HG03108 (cell line): ENCODE measurements around the gene OLR1.
"Not testable (repeated sequence)": the region's sequence is repeated elsewhere in the genome, so short reads cannot be mapped to it uniquely, and the experiment has no call there.

Source experiments
- ATAC-seq: cut with Tn5 transposase; IDR thresholded peaks from one replicate; pipeline ENCODE4 v1.9.1; 2021; ENCODE audit warnings: moderate library complexity; ENCODE audit not compliant: unreplicated experiment

OLR1 gene

DNA sequence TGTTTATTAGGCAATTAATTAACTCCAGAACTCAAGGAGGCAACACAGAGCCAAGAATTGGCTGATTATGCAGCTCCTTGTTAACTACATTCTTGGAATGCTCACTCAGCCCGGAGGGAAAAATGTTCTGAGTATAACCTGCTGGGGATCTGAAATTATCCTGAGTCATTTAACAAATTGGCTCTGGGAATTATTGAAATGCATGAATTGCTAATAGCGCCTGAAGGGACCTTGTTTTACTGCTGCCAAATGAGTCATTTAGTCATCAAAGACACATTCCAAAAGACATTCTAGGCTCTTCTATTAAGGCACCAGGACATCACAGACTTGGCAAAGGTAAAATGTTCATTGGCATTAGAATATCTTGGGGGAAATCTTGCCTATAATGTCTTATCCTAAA is 19.9 kb upstream of the OLR1 start:
- no peak for ATAC-seq

DNA sequence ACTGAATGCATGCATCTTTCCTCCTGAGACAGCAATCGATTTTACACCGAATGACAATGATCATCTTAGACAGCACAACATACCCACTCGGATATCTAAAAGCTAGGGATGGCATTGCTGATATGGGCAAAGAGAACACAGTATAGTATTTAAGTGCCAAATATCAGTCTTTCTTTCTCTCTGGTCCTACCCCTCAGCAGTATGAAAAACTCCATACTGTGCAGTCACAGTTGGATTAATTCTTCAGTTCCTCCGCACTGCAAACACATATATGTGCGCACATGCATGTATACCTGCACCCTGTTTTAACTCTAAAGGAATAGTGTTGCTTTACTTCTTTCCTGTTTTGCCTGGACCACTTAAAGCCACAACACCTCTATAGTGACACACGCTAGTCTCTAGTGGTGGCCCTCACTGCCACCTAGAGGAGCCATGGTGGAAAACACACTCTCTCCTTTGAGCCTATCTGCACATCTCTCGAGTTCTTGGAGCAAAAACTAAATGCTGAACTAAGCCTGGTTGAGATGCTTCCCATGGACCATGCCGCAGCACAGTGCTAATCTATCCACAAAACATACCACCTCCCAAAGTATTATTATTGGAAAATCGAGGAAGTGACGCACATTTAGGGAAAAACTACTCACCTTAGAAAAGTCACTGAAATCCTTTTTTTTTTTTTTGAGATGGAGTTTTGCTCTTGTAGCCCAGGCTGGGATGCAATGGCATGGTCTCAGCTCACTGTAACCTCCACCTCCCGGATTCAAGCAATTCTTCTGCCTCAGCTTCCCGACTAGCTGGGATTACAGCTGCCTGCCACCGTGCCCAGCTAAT is 18.8 kb upstream of the OLR1 start:
- no peak for ATAC-seq

DNA sequence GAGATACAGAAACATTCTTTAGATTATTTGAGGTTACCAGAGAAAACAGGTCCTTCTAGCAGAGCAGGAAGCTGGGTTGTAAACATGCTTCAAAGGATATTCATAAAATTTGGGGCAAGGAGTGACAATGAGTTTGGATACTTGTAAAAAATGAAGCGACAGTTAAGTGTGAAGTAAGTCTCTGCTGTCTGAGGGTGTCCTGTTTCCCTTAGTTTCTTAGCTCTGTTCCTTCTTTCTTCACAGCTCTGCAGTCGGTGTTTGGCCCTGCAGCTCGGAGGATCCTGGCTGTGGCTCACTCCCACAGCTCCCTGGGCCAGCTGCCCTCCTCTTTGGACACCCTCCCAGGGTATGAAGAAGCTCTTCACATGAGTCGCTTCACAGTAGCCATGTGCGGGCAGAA is 17.7 kb upstream of the OLR1 start:
- no peak for ATAC-seq

DNA sequence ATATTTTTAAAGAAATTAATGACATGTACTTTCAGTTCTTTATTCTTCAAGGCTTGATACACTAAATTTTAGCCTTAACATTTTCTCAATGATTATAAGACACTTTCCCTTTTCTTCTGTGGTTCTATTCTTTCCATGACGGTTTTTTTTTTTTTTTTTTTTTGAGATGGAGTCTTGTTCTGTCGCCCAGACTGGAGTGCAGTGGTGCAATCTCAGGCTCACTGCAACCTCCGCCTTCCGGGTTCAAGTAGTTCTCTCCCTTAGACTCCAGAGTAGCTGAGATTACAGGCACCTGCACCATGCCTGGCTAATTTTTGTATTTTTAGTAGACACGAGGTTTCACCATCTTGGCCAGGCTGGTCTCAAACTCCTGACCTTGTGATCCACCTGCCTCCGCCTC is 15.0 kb upstream of the OLR1 start:
- not testable (repeated sequence) for ATAC-seq

DNA sequence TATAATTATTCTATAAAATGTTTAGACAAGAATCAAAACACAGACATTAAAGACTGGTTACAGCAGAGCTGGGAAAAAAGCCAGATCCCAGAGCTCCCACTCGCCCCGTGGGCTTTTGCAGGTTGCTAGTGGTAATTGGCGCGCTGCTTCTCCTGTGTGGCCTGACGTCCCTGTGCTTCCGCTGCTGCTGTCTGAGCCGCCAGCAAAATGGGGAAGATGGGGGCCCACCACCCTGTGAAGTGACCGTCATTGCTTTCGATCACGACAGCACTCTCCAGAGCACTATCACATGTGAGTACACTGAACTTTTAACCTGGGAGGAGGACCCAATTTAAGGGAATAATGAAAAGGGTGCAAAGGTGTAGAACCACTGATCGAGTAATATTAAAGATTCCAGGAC is 14.4 kb upstream of the OLR1 start:
- no peak for ATAC-seq

DNA sequence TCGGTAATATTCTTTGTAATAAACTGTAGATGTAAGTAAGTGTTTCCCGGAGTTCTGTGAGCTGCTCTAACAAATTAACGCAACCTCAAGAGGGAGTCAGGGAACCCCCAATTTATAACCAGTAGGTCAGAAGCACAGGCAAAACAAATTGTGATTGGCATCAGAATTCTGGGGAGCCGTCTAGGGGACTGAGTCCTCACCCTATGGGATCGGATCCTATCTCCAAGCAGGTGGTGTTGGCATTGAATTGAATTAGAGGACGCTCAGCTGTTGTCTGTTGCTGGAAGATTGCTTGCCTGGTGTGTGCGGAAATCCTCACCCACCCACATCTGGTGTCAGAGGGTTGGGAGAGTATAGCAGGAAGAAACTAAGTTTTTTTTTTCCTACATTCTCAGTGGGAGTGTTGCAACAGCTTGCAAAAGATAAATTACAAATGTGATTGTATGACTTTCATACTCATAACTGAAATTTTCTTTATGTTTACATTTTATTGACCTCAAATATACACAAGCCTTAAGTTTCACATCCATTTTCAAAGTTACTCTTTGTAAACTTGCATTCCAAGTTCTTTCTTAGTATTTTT is 12.4 kb upstream of the OLR1 start:
- ATAC-seq: no peak

DNA sequence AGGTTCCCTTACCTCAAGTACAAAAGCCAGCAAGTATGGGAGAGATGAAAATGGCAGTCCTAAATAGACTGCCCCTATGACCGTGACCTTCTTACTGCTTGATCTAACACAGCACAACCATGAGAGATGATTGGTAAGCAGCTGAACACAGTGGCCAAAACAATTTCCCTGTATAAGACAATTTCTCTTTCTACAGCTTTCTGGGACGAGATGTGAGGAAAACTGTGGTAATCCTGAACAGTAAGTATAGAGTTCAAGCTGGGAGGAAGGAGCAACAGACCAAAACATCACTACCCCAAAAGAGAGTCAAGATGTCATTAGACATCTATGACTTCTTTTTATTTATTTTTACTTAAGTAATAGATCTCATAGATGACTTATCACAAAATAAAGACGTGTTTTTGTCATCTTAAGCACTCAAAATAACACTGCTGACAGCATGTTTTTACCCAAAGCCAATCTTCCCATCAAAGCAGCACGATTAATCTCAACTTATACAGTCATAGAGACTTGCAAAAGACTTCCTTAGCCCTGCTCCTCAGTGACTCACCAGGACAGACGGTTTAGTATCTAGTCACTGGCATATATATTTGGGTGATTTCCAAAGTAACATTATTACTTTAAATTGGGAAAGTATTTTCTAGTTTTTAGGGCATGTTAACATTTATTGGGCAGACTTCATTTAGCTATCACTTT is 10.6 kb upstream of the OLR1 start:
- no peak for ATAC-seq

DNA sequence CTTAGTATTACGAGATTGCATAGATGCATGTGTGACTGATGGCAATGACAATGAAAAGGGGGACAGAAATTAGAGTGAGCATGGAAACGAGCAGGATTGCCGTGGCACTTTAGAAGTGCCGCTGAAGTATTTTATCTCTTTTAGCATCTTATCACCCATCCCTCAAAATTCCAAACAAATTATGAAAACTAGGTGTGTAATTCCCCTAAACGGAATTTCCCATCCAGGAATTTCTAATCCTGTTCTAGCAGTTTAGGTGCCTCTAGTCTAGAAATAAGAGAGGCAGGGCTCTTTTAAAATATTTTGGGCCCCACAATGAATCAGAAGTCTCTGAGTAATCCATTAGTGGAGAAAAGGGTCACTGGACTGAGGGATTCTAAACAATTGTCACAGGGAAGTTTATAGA is 7.8 kb upstream of the OLR1 start:
- no peak for ATAC-seq

DNA sequence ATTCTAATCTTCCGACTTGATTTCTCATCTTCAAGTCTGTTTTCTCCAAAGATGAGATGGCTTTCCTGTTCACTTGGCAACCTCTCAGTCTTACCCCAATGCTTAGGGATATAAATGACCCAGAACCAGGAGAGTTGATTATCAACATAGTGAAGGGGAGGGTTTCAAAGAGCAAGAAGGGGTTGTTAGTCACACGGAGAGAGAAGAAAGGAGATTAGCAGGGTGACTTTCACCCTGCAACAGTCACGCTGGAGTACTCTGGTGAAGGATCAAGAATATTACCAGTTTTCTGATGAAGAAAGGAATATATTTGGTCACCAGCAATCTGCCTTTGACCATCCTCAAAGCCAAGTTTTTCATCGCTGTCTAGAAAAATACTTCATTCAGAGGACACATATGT is 6.9 kb upstream of the OLR1 start, which contains the start of gene TMEM52B:
Gene TMEM52B (plus strand): TSS at position 212 of the 400 bp plus-strand sequence. CDS start 543 bp downstream, outside the sequence.
- ATAC-seq: no peak

DNA sequence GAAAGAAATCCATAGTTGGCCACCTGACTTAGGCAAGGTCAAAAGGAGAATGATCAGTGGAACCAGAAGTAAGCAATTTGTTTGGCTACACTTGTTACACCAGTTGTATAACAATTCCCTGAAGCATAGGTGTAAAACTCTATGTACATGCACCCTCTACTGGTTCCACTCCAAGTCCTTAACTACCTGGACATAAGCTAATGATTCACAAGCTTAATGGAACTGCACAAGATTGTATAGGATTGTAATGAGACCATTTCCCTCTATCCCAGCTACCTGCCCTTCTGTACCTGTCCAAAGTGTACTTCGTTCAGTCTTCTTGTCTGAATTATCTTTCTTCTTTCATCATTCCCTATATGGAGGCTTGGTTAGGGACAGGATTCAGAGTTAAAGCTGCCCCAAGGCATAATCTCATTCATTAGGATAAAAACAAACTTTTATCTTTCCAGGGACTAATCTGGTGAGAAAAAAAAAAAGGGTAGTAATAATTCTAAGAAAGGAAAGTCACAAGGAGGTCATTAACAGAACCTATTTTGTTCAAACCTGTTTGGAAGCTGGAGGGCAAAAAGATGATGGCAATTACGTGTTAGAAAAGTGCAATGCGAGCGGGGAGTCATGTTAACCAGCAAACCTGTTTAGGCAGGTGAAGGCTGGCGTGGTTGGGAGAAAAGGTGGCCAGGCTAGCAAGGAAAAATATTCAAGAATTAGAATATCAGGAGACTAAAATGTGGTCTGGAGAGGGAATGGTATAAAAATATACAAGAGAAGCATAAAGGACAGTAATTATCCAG is 4.1 kb upstream of the OLR1 start:
- ATAC-seq: no peak

DNA sequence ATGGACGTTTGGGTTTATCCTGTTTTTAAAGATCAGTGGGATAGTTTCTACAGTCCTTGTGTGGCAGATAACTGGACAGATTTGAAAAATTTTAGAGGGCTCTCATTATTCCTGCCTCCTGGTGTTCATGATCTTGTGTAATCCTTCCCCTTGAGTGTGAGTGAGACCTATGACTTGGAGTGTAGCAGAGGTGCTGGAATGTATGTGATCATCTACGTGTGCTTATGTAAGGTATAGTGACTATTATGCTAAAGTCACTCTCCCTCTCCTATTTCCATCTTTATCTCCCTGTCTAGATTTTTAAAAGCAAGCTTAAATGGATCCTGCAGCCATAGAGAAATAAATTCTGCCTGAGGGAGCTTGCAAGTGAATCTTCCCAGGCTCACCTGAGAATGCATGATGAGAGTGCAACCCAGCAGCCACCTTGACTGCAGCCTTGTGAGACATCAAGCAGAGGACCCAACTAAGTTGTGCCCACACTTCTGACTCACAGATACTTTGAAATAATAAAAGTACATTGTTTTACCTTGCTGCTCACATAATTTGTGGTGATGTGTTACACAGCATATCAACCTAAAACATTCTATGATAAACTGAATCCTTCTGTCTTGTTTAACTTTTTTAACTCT is 3.2 kb upstream of the OLR1 start:
- no peak for ATAC-seq

DNA sequence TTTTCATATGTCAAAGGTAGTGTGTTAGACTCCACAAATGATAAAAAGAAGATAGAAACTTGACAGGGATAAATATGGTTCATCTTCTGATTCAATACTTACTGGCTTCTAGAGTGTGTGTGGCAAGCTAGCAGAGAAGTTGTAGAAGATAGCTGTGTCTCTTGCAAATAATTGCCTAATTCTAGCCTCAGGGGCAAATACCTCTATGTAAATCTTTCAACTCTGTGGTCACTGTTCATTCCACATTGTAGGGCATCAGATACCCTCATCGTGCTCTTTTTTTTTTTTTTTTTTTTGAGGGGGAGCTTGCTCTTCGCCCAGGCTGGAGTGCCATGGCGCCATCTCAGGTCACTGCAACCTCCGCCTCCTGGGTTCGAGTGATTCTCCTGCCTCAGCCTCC is 1.7 kb downstream of the OLR1 start:
- no peak for ATAC-seq

DNA sequence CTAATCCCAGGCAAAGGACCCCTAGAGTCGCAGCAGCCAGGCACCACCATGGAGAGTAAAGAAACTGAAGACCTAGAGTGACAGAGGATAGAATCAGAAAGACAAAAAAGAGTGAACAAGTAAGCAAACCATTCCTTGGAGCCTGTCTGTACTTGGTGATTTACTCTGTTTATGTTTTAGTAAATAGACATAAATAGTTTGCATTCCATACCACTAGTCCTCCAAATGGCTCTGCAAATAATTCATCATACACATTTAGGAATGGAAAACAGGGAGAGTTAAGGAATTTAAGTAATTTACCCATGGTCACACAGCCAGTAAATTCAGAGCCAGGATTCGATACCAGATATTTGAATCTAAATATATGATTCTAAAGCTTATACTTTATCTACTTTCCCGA is 2.8 kb downstream of the OLR1 start:
- no peak for ATAC-seq

DNA sequence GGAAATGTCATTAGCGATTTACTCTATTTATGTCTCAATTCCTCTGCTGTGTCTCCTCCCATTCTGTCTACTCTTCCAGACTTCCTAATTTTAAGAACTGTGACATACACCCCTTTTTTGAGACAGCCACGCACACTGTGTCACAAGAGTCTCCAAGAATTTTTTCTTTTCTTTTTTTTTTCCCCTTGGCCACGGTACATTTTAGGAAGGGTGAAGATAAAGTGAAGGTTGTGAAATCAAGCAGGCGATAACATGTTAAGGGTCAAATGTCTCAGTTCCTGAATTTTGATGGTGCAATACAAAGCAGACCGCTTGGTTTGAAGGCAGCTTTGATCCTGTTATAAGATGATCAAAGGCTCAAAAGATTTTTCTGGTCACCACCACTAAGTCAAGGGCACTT is 4.3 kb downstream of the OLR1 start:
- no peak for ATAC-seq

DNA sequence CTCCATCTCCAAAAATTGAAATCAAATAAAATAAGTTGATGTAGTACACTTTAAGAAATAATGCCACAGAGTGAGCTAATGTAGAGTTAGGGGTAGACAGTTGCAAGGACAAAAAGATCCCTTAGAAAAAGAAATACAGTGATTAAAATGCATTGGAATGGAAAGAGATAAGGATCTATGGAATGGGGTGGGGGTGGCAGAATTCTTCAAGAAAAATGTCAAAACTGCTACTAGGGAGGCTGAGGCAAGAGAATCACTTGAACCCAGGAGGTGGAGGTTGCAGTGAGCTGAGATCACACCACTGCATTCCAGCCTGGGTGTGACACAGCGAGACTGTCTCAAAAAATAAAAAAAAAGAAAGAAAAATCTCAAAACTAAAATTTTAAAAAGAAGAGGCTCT is 6.5 kb downstream of the OLR1 start:
- no peak for ATAC-seq

DNA sequence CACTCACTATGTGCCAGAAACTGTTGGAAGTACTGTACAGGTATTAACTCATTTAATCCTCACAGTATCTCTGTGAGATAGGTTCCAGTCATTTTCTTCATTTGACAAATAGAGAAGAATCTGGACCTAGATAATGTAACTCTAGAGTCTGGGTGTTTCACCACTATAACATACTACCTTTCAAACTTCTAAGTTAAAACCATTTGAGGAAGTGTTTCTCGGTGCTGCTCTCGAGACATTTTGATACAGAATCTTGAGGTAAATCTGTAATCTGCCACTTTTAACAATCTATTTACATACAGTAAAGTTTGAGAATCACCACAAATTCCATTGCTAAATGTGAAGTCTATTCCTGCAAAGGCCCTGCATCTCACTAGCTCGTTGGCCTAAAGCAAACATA is 8.8 kb downstream of the OLR1 start:
- ATAC-seq: no peak

DNA sequence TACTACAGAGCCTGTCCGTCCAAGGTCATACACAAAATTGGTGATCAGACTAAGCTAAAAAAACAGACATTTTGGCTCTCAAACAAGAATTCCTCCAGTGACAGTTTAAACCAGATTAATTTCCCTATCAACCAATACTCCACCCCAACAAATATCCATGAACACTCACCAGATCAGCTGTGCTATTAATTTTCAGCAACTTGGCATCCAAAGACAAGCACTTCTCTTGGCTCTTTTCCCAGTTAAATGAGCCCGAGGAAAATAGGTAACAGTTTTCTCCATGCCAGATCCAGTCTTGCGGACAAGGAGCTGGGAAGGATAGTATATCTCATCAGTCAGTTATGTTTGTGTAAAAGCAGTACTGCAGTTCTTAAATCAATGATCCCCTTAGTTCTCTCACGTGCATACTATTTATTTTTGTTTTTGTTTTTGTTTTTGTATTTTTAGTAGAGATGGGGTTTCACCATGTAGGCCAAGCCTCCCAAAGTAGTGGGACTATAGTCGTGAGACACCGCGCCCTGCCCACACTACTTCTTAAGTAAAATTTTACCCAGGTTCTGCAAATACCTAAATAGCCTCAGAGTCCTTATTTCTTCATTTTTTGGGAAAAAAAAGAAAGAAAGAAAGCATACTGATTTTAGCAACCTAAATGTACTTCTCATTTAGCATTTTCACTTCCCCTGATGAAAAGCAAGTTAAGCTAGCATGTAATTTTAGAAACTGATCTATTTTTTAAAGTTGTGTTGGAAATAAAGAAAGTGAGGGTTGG is 11.1 kb downstream of the OLR1 start:
- ATAC-seq: no peak

DNA sequence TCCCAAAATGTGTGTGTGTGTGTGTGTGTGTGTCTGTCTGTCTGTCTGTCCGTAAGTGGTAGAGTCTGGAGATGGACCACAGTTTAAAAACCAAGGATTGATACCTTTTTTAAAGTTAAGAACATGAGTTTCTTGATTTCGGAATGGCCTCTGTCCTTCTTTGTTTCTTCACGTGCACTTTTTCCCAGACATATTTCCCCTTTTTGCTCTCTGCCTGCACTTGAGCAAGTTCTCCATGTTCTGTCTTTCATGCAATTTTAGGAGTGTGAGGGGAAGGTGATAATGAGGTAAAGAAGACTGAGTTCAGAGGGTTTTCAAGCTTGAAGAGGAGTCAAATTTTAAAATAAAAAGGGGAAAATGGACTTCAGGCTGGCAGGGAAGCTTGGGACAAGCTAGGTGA is 12.7 kb downstream of the OLR1 start:
- ATAC-seq: no peak

DNA sequence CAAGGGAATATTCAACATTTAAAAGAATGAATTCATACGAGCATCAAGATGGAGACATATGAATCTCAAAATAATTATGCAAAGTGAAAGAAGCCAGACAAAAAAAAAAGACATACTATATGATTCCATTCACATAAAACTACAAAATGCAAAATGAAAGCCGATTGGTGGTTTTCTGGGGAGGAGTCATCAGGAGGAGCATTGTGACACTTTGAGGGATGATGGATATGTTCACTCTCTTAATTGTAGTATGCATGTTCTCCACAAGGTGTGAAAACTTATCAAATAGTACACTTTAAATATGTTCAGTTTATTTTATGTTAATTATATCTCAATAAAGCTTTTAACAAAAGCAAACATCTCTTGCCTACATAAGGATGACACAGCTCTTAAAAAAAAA is 13.5 kb downstream of the OLR1 start:
- no peak for ATAC-seq

DNA sequence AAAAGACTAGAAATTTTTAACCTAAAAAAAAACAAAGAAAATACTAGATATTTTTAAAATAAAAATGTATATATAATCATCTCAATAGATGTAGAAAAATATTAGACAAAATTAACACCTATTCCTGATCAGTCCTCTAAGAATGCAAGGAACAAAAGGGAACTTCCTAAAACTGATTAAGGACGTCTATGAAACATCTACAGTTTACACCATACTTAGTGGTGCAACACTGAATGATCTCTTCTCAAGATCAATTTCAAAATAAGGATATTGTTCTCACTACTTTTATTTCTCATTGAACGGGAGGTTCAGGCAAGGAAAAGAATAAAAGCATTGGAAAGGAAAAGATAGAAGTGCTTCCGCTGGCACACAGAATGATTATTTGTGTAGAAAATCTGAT is 16.0 kb downstream of the OLR1 start:
- no peak for ATAC-seq
